ENCODE results near the gene TRAPPC4.

Gene TRAPPC4

DNA sequence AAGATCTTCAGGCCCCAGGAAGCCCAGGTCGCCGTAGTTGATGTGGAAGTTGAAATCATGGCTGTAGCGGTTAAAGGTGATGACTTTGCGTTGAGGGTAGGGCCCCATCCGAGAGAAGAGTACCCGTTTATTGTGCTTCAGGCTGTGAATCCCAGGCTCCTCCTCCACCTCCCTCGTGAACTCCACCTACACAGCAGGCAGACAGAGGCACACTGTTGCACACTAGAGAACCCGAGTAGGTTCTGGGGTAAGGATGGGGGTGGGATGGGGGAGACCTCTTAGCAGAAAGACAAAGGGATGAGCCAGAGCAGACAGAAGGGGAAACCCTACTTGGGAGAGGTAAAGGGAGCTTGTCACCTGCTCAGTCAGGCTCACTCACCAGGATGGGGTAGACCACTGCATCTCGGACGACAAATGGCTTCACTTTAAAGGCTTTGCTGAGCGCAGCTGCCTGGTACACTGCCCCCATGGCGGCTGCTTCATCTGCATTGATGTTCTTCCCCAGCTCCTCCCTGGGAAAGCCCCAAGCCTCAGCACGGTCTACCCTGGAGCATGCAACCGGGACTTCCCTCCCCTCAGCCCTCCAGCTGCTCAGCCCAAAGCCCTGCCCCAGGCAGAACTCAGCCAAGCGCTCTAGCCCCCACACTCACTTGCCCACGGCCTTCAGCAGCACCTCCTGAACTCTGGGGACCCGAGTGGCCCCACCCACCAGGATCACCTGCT, 33.0 kb downstream of the TRAPPC4 start:
- TF ChIP-seq, protein P1, sequence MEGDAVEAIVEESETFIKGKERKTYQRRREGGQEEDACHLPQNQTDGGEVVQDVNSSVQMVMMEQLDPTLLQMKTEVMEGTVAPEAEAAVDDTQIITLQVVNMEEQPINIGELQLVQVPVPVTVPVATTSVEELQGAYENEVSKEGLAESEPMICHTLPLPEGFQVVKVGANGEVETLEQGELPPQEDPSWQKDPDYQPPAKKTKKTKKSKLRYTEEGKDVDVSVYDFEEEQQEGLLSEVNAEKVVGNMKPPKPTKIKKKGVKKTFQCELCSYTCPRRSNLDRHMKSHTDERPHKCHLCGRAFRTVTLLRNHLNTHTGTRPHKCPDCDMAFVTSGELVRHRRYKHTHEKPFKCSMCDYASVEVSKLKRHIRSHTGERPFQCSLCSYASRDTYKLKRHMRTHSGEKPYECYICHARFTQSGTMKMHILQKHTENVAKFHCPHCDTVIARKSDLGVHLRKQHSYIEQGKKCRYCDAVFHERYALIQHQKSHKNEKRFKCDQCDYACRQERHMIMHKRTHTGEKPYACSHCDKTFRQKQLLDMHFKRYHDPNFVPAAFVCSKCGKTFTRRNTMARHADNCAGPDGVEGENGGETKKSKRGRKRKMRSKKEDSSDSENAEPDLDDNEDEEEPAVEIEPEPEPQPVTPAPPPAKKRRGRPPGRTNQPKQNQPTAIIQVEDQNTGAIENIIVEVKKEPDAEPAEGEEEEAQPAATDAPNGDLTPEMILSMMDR (IDR thresholded peaks at IDR 0.05; ENCODE audit: control extremely low read depth, extremely low read depth, low read depth, missing control alignments), result no peak
- ChIA-PET POLR2A (interaction anchor here (0.6 to 0.9 kb wide), 3 partner anchors 43 to 359 kb away, joined by 3 to 4 read pairs (median 3); a partner anchor contains a TSS), CTCF (interaction anchor here (0.8 to 2.0 kb wide), 7 partner anchors 8 to 272 kb away, joined by 3 to 11 read pairs (median 6); no protein-coding TSS in a partner anchor)
- DNase-seq (ENCODE audit: extremely low spot score), result peak; percentile 79

DNA sequence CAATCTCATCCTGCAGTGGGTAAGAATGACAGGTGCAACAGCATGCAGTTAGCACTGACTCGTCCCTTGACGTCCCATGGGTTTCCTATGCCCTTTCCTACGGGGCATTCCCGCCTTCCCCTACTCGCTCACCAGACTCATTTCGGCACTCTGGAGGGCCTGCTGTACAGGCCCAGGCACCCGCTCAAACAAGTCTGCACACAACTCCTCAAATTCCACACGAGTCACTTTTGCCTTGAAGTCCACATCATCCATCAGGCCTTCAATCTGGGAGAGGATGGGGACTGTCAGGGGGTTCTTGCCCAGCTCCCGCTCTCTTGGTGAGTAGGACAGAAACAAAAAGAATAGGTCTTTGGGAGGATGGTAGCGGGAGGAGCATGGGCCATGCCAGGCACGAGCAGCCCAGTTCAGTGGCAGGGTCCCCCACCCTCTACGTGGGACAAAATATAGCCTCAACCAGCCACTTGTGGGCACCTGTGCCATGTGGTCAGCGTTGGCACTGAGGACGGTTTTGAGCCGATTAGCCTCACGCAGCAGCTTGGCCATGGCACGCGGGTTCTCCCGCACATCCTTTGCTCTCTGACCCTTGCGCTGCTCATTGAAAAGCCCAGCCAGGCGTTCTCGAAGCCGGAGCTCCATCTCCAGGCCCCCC, 33.7 kb downstream of the TRAPPC4 start:
- POLR2A ChIA-PET, result interaction anchor here (0.6 to 1.1 kb wide), 3 partner anchors 25 to 360 kb away, joined by 3 to 4 read pairs (median 3); no protein-coding TSS in a partner anchor
- DNase-seq (ENCODE audit: extremely low spot score), result no peak
- TF ChIP-seq, protein P1 (IDR thresholded peaks at IDR 0.05; ENCODE audit: control extremely low read depth, extremely low read depth, low read depth, missing control alignments), result no peak
- CTCF ChIA-PET, result interaction anchor here (1.5 to 2.0 kb wide), 6 partner anchors 10 to 271 kb away, joined by 3 to 11 read pairs (median 6); partner anchors contain the start of gene VPS11

DNA sequence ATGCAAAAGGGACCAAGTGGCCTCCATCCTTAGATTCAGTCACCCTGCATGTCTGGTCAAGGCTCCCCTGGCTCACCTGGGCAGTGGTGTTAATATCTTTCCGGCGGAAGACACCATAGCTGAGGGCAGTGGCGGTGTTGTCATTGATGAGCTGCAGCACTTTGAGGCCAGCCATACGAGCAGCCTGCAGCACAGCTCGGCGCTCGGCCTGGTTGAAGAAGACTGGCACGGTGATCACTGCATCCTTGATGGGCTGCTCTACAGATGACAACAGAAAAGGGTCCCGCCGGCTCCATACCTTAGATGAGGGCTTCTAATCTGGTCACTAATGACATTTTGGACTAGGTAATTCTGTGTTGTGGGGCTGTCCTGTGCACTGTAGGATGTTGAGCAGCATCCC, 35.9 kb downstream of the TRAPPC4 start:
- POLR2A ChIA-PET, result interaction anchor here (2.0 kb wide), 1 partner anchor 35 kb away, joined by 6 read pairs; the partner anchor contains the start of gene TRAPPC4

DNA sequence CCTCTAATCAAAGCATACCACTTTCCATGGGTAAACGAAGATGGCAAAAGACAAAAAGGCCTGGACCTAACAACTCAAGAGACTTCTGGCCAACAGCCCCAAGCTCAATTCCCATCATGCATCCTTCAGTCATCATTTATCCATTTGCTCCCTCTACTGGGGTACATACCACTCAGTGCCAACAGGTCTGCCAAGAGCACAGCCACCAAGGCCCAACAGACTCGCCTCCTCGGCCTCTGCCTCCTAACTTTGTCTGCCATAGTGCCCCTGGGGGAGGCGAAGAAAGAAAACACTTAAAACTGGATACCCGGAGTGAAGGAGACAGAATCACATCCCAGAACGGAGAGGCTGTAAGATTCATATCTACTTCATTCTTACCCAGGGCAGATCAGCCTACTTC, 37.3 kb downstream of the TRAPPC4 start:
- POLR2A ChIA-PET, result interaction anchor here (1.0 to 2.1 kb wide), 7 partner anchors 8 to 39 kb away, joined by 3 to 6 read pairs (median 5); partner anchors contain the start of genes HMBS, TRAPPC4 and VPS11
- DNase-seq (ENCODE audit: extremely low spot score), result no peak
- TF ChIP-seq, protein P1 (IDR thresholded peaks at IDR 0.05; ENCODE audit: control extremely low read depth, extremely low read depth, low read depth, missing control alignments), result peak; percentile 23
- CTCF ChIA-PET, result interaction anchor here (0.7 to 4.4 kb wide), 8 partner anchors 11 to 269 kb away, joined by 3 to 39 read pairs (median 3); partner anchors contain the start of gene VPS11

More for the DNA sequence above, 35.9 kb downstream of the TRAPPC4 start:
- CTCF ChIA-PET, result interaction anchor here (1.5 to 4.4 kb wide), 2 partner anchors 12 to 23 kb away, joined by 4 to 39 read pairs; partner anchors contain the start of gene VPS11
- DNase-seq (ENCODE audit: extremely low spot score), result no peak
- TF ChIP-seq, protein P1 (IDR thresholded peaks at IDR 0.05; ENCODE audit: control extremely low read depth, extremely low read depth, low read depth, missing control alignments), result no peak

DNA sequence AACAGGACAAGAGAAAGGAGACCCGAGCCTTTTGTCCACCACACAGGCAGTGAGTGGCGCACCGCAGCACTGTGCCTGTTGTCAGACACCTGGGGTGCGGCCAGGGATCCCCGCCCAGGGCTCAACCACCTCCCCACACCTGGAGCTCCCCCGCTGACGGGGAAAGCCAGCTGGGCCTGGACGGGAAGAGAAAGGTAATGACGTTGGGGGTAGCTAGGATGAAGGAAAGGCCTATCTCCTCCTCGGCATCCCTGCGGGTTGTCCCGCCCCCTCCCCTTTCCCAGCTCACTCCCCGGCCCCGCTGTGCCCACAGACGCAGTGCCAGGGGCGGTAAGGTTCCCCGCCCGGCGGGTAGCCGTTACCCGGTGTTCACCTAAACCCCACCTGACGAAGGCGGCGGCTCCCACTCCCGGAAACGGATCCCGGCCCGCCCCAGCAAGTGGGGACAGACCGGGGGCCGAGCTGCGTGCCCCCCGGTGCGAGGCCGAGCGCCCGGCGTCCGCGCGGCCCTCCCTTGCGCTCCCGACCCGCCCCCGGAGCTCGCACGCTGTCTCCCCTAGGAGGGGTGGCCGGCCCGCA, 37.9 kb downstream of the TRAPPC4 start:
- TF ChIP-seq, protein P1 (IDR thresholded peaks at IDR 0.05; ENCODE audit: control extremely low read depth, extremely low read depth, low read depth, missing control alignments), result no peak
- CTCF ChIA-PET, result interaction anchor here (0.6 to 4.4 kb wide), 13 partner anchors 9 to 269 kb away, joined by 3 to 39 read pairs (median 3); partner anchors contain the start of genes DPAGT1 and VPS11
- POLR2A ChIA-PET, result interaction anchor here (1.0 to 2.1 kb wide), 7 partner anchors 8 to 38 kb away, joined by 3 to 6 read pairs (median 5); partner anchors contain the start of genes HMBS, TRAPPC4 and VPS11
- DNase-seq (ENCODE audit: extremely low spot score), result peak; percentile 39
